ENCODE measurements around the gene PDK1.

The PDK1 gene

GRCh38 chr2:172642301-172643020 is 86.6 kb downstream of the PDK1 start:
- H3K9ac ChIP-seq (ENCODE audit: low read depth, low read length): no peak overlapping the region
- no peaks in the 10 kb centered on the region for H3K4me1 ChIP-seq (ENCODE audit: insufficient read depth, low read length)
- H2AFZ ChIP-seq (ENCODE audit: low read depth, low read length): no peak overlapping the region

GRCh38 chr2:172643142-172643541 is 87.3 kb downstream of the PDK1 start:
- Histone ChIP-seq H3K4me3 (ENCODE audit: low read depth in 1 of 2, low read length in 2 of 2) (no peak overlapping the region), H3K9ac (ENCODE audit: low read depth, low read length) (no peak overlapping the region), H3K4me1 (ENCODE audit: insufficient read depth, low read length) (no peaks in the 10 kb centered on the region), H3K27ac (ENCODE audit: low read length) (no peak overlapping the region), H3K36me3 (ENCODE audit: insufficient read depth, low read length) (no peaks in the 10 kb centered on the region), H4K20me1 (ENCODE audit: insufficient read depth, low read length) (no peaks in the 10 kb centered on the region), H3K27me3 (ENCODE audit: insufficient read depth, low read length, poor library complexity) (no peaks in the 10 kb centered on the region), H3K9me3 (ENCODE audit: insufficient read depth, low read length, severe bottlenecking) (no peaks in the 10 kb centered on the region), H3K79me2 (ENCODE audit: insufficient read depth, low read length) (no peaks in the 10 kb centered on the region), H3K4me2 (ENCODE audit: insufficient read depth, low read length) (no peak overlapping the region), H2AFZ (ENCODE audit: low read depth, low read length) (no peak overlapping the region)
- ATAC-seq (ENCODE audit: insufficient read depth, low read depth): no peak
- no peak for DNase-seq
- no peak for TF ChIP-seq CTCF (IDR thresholded peaks at IDR 0.05; ENCODE audit: borderline replicate concordance, extremely low read depth, low read length, poor library complexity, severe bottlenecking)
- no peak for TF ChIP-seq EZH2 (IDR thresholded peaks at IDR 0.05; ENCODE audit: borderline replicate concordance, low read depth, low read length, severe bottlenecking)

More at GRCh38 chr2:172642301-172643020, 86.6 kb downstream of the PDK1 start:
- no peak overlapping the region for H3K4me2 ChIP-seq (ENCODE audit: insufficient read depth, low read length)
- H3K27me3 ChIP-seq (ENCODE audit: insufficient read depth, low read length, poor library complexity): no peaks in the 10 kb centered on the region
- no peak overlapping the region for H3K4me3 ChIP-seq (ENCODE audit: low read depth in 1 of 2, low read length in 2 of 2)
- H3K27ac ChIP-seq (ENCODE audit: low read length): no peak overlapping the region
- ATAC-seq (ENCODE audit: insufficient read depth, low read depth) (no peak), DNase-seq (no peak)
- no peaks in the 10 kb centered on the region for H3K36me3 ChIP-seq (ENCODE audit: insufficient read depth, low read length)
- TF ChIP-seq EZH2 (IDR thresholded peaks at IDR 0.05; ENCODE audit: borderline replicate concordance, low read depth, low read length, severe bottlenecking): no peak
- TF ChIP-seq CTCF (IDR thresholded peaks at IDR 0.05; ENCODE audit: borderline replicate concordance, extremely low read depth, low read length, poor library complexity, severe bottlenecking): no peak
- no peaks in the 10 kb centered on the region for H3K79me2 ChIP-seq (ENCODE audit: insufficient read depth, low read length)
- no peaks in the 10 kb centered on the region for H3K9me3 ChIP-seq (ENCODE audit: insufficient read depth, low read length, severe bottlenecking)
- no peaks in the 10 kb centered on the region for H4K20me1 ChIP-seq (ENCODE audit: insufficient read depth, low read length)

GRCh38 chr2:172647439-172647838 is 91.5 kb downstream of the PDK1 start:
- Histone ChIP-seq H3K36me3 (ENCODE audit: insufficient read depth, low read length) (no peaks in the 10 kb centered on the region), H3K9ac (ENCODE audit: low read depth, low read length) (no peak overlapping the region), H3K4me3 (ENCODE audit: low read depth in 1 of 2, low read length in 2 of 2) (no peak overlapping the region), H3K4me1 (ENCODE audit: insufficient read depth, low read length) (no peaks in the 10 kb centered on the region), H2AFZ (ENCODE audit: low read depth, low read length) (no peak overlapping the region), H3K9me3 (ENCODE audit: insufficient read depth, low read length, severe bottlenecking) (peaks cover 4% of the 10 kb centered on the region), H3K27me3 (ENCODE audit: insufficient read depth, low read length, poor library complexity) (no peaks in the 10 kb centered on the region), H3K4me2 (ENCODE audit: insufficient read depth, low read length) (no peak overlapping the region), H3K27ac (ENCODE audit: low read length) (no peak overlapping the region), H3K79me2 (ENCODE audit: insufficient read depth, low read length) (no peaks in the 10 kb centered on the region), H4K20me1 (ENCODE audit: insufficient read depth, low read length) (no peaks in the 10 kb centered on the region)
- TF ChIP-seq CTCF (IDR thresholded peaks at IDR 0.05; ENCODE audit: borderline replicate concordance, extremely low read depth, low read length, poor library complexity, severe bottlenecking) (no peak), EZH2 (IDR thresholded peaks at IDR 0.05; ENCODE audit: borderline replicate concordance, low read depth, low read length, severe bottlenecking) (no peak)
- DNase-seq (no peak), ATAC-seq (ENCODE audit: insufficient read depth, low read depth) (no peak)
